Testis (tissue), 2 donors: ENCODE measurements around the gene PARVG.

Source experiments
- POLR2A ChIP-seq: fragments of 450-650 bp; IDR thresholded peaks from one replicate; pipeline ENCODE4 v1.6.1; 2017; ENCODE audit warnings: antibody characterized with exemption, mild to moderate bottlenecking, moderate library complexity
- TF ChIP-seq, protein P1 (sequence below), 3 experiments: fragments of 450-650 bp in 2 of 3; fragments of 200-600 bp in 1 of 3; sonication (generic) in 1 of 3; IDR thresholded peaks; one replicate each; pipeline ENCODE4 v1.5.1; 2016 to 2019; ENCODE audit warnings: antibody characterized with exemption in 3 of 3, mild to moderate bottlenecking in 2 of 3, moderate library complexity in 1 of 3

DNA sequence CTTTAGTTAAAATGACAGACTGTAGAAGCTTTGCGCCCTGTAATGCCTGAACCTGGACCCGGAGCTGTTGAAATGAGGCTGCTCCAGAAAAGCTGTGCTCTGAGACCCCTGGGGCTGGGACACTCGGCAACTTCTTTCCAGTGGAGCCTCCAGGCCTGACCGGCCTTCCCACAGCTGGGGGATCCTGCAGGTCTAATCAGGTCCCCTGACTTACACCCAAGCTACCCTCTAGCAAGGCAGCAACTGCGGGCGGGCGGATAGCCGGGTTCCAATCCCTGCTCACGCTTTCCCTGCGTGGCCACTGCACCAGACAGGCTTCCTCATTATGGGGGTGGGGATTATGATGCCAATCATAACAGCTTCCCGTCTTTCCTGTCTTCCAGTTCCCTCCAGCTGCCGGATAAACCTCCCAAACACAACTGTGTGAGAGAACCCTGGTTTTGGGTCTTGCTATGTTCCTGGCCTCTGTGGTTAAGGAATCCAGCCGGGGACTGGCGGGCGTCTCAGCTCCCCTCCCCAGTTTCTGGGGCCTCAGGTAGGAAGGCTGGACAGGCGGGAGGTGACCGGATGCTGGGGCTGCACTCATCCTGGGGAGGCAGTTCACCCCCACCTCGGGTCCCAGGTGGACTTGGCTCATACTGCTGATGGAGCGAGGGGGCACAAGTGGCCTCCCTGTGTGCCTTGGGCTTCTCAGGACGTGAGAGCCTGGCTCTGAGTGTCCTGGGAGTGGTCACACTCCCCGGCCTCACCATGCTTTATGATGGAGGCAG lies 38.6 kb downstream of the PARVG start:
- TF ChIP-seq, protein P1, sequence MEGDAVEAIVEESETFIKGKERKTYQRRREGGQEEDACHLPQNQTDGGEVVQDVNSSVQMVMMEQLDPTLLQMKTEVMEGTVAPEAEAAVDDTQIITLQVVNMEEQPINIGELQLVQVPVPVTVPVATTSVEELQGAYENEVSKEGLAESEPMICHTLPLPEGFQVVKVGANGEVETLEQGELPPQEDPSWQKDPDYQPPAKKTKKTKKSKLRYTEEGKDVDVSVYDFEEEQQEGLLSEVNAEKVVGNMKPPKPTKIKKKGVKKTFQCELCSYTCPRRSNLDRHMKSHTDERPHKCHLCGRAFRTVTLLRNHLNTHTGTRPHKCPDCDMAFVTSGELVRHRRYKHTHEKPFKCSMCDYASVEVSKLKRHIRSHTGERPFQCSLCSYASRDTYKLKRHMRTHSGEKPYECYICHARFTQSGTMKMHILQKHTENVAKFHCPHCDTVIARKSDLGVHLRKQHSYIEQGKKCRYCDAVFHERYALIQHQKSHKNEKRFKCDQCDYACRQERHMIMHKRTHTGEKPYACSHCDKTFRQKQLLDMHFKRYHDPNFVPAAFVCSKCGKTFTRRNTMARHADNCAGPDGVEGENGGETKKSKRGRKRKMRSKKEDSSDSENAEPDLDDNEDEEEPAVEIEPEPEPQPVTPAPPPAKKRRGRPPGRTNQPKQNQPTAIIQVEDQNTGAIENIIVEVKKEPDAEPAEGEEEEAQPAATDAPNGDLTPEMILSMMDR (IDR thresholded peaks at IDR 0.05): no peak
- no peak for TF ChIP-seq POLR2A
